GM12875 (cell line): ENCODE results near the gene NECTIN2.
A peak's percentile ranks its signal among the peaks of the same experiment; 100 is the strongest.
"Not testable (repeated sequence)": the region's sequence is repeated elsewhere in the genome, so short reads cannot be mapped to it uniquely, and the experiment has no call there.

ENCODE experiments used
- H3K4me3 ChIP-seq: one replicate; pipeline ENCODE4 v1.5.1; 2011; ENCODE audit warnings: low read depth, low read length, control low read depth
- CTCF ChIP-seq: IDR thresholded peaks from 2 replicates; pipeline ENCODE4 v1.5.1; 2011; ENCODE audit warnings: low read depth, mild to moderate bottlenecking, control low read depth, inconsistent platforms, low read length, moderate library complexity, borderline replicate concordance; ENCODE audit not compliant: insufficient read depth

The NECTIN2 gene

DNA sequence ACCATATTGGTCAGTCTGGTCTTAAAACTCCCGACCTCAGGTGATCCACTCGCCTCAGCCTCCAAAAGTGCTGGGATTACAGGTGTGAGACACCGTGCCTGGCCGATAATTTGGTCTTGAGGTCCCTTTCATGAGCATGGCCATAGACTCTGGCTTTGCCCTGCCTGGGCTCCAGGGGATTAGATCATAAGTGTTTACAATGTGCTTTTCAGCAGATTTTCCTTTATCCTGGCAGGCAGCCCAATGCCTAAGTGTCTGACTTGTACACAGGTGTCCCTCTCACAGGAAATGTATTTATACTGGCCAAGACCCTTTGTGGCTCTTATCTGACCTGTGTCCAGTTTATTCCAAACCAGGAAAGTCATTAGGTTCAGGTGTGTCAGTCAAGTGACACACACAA is 21.3 kb upstream of the NECTIN2 start:
- no peak overlapping the region for H3K4me3 ChIP-seq
- no peak for TF ChIP-seq CTCF

- not testable (repeated sequence) for H3K4me3 ChIP-seq
Observed at GRCh38 chr19:44832875-44833274, 13.2 kb upstream of the NECTIN2 start.

DNA sequence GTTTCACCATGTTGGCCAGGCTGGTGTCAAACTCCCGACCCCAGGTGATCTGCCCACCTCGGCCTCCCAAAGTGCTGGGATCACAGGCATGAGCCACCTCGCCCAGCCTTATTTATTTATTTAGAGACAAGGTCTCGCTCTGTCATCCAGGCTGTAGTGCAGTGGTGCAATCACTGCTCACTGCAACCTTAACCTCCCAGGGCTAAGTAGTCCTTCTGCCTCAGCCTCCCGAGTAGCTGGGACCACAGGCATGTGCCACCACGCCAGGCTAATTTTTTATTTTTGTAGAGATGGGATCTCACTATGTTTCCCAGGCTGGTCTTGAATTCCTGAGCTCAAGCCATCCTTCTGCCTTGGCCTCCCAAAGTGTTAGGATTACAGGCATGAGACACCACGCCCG is 11.7 kb upstream of the NECTIN2 start:
- not testable (repeated sequence) for H3K4me3 ChIP-seq

- TF ChIP-seq CTCF: no peak
- H3K4me3 ChIP-seq: no peak overlapping the region
Observed at GRCh38 chr19:44839276-44839675, 6.8 kb upstream of the NECTIN2 start.

DNA sequence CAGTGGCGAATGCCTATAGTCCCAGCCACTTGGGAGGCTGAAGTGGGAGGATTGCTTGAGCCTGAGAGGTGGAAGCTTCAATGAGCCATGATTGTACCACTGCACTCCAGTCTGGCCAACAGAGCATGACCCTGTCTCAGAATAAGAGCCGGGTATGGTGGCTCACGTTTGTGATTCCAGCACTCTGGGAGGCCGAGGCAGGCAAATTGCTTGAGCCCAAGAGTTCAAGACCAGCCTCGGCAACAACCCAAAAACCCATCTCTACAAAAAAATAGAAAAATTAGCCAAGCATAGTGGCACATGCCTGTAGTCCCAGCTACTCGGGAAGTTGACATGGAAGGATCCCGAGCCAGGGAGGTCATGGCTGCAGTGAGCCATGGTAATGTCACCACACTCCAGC is 5.3 kb upstream of the NECTIN2 start:
- TF ChIP-seq CTCF: no peak
- no peak overlapping the region for H3K4me3 ChIP-seq

DNA sequence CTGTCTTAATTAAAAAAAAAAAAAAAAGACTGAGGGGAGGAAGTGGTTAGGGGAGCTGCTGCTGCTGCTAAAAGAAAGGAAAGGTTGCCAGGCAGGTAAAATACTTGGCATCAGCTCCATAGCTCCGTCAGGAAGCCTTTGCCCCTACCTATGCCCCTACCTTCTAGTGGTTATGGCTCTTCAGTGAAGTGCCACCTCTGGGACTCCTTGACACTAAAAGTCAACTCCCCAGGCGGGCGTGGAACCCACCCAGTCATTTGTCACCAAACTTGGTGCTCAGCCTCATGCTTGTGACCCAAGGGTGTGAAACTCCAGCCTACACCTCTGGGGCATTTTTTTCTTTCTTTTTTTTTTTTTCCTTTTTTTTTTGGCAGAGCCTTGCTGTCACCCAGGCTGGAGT is 4.9 kb upstream of the NECTIN2 start:
- TF ChIP-seq CTCF: no peak
- H3K4me3 ChIP-seq: no peak overlapping the region

- no peak overlapping the region for H3K4me3 ChIP-seq
- no peak for TF ChIP-seq CTCF
Observed at GRCh38 chr19:44845286-44845611, 848 bp upstream of the NECTIN2 start.

DNA sequence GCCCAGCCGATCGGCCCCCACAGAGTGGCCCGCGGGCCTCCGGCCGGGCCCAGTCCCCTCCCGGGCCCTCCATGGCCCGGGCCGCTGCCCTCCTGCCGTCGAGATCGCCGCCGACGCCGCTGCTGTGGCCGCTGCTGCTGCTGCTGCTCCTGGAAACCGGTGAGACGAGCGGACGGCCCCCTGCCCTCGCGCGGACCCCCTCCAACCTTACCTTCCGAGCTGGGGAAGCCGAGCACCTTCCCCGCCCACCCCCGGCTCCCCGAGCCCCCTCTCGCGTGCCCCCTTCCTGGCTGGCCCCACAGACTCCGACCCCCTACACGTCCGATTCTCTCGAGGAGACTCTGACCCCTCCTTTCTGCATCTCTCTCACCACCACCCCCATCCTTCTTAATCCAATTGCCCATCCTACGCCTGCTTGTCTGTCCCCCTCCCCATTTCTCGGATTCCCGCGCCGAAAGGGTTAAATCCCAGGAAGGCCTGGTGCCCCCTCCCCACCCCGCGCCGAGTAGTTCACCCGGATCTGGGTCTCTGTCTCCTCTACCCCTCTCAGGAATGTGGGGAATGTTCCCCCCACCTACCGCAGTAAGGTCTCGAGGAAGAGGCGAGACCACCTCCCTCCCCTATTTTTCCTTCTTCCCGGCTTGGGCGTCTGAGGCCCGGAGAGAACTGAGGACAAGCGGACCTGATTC is 502 bp downstream of the NECTIN2 start:
- peak overlapping the region; percentile 47 for H3K4me3 ChIP-seq
- TF ChIP-seq CTCF: no peak
